ENCODE data around the gene DNASE1. TPM values are rescaled to one million over a fixed set of nuclear protein-coding genes. Genes with fewer than 3 reads are reported as not detected.
A peak's percentile ranks its signal among the peaks of the same experiment; 100 is the strongest.

DNASE1 gene
- total and polyA plus RNA-seq, 9 of the 15 experiments (the other 6 are each of a cell fraction or from before 2014, with no cell fraction given) = 0.53 to 10.1 (median 5.9) TPM

- no peaks in the 10 kb centered on the region for H3K9me3 ChIP-seq (replicated peaks; ENCODE audit: control insufficient read depth, insufficient read depth, low read depth, low read length)
- no peak for FAIRE-seq
- no peaks in the 10 kb centered on the region for H3K36me3 ChIP-seq (ENCODE audit: control insufficient read depth, insufficient read depth, low read length)
- H3K4me1 ChIP-seq (replicated peaks in 1 of 2; ENCODE audit: control insufficient read depth in 2 of 2, insufficient read depth in 2 of 2, low read length in 2 of 2) = 0 out of 5 replicates have a peak, but pooled peaks cover 0 to 5% of the 10 kb centered on the region in 2 experiments
- intact Hi-C loops (cut with micrococcal nuclease) = no loop called here
- POLR2A ChIA-PET = no interaction called here
- no peaks in the 10 kb centered on the region for H3K27me3 ChIP-seq (ENCODE audit: control insufficient read depth in 2 of 2, insufficient read depth in 2 of 2, low read length in 2 of 2)
- H3K9ac ChIP-seq (ENCODE audit: insufficient read depth in 1 of 2, low read depth in 2 of 2, low read length in 2 of 2) = no peak overlapping the region
- in situ Hi-C loops (cut with MboI) = no loop called here
- H3K79me2 ChIP-seq (ENCODE audit: control insufficient read depth, insufficient read depth, low read length) = no peaks in the 10 kb centered on the region
- no peak overlapping the region for H3K27ac ChIP-seq (ENCODE audit: extremely low read depth, low read depth, low read length)
- H3K4me3 ChIP-seq = no peak overlapping the region
- CTCF ChIA-PET (ENCODE audit: low intra/inter-chr PET ratio) = no interaction called here
- no peak overlapping the region for H3K4me2 ChIP-seq (ENCODE audit: insufficient read depth, low read length)
- no peak for DNase-seq (ENCODE audit: extremely low read depth in 1 of 4, low spot score in 3 of 4)
- no peaks in the 10 kb centered on the region for H4K20me1 ChIP-seq (replicated peaks; ENCODE audit: control insufficient read depth, insufficient read depth, low read length)
- TF ChIP-seq POLR2G (IDR thresholded peaks at IDR 0.05; ENCODE audit: low read depth, low read length) (no peak), ZNF174 (CRISPR knock-in tag; IDR thresholded peaks at IDR 0.05) (no peak), TCFL5 (CRISPR knock-in tag; conservative IDR thresholded peaks at IDR 0.05) (no peak), RBM25 (IDR thresholded peaks at IDR 0.05; ENCODE audit: low read depth, low read length, severe bottlenecking) (peak; percentile 12), ZNF121 (CRISPR knock-in tag; conservative IDR thresholded peaks at IDR 0.05) (peak; percentile 72; the same call in 1 of the 2 replicates), SRSF3 (IDR thresholded peaks at IDR 0.05; ENCODE audit: insufficient read depth, low read length) (no peak), NR2F6 (CRISPR knock-in tag; IDR thresholded peaks at IDR 0.05) (no peak)
- BruUV-seq (replicated peaks) = no TSS peak
- 48% methylated on average over 5 of the region's 5 CpGs for WGBS (ENCODE audit: insufficient coverage, low coverage, missing lambda C conversion rate)
- no peaks in the 10 kb centered on the region for H3K9me1 ChIP-seq (ENCODE audit: control insufficient read depth, insufficient read depth, low read length)
- H2AFZ ChIP-seq (ENCODE audit: low read depth, low read length) = no peak overlapping the region
- no peak for ATAC-seq
These were observed 29.2 kb upstream of the DNASE1 start for GRCh38 chr16:3625331-3625730.
